ENCODE measurements around the gene ZNF561. TPM values are rescaled to one million over a fixed set of nuclear protein-coding genes. Genes with fewer than 3 reads are reported as not detected.
"Not testable (repeated sequence)": the region's sequence is repeated elsewhere in the genome, so short reads cannot be mapped to it uniquely, and the experiment has no call there.

ZNF561 gene
- polyA plus RNA-seq, 3 donors: 11.0 to 14.3 (median 12.5) TPM

DNA sequence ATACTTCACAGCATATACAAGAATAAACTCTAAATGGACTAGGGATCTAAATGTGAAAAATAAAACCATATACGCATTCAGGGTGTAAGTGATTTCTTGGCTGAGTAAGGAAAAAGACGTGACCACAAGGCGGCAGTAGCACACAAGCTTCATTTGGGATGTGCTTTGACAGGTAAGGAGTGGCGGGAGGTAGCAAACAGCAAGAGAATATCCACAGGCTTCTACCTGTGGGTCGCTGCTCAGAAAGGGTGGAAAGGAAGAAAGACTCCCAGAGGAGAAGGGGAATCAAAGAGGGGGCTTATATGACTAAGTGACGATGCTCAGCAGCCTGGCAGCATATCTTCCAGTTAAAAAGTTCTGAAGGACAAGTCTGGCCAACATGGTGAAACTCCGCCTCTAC lies 34.3 kb downstream of the ZNF561 start:
- Histone ChIP-seq H4K20me1 (ENCODE audit: insufficient read depth, low read length) (no peaks in the 10 kb centered on the region), H3K27me3 (ENCODE audit: control insufficient read depth in 2 of 2, insufficient read depth in 2 of 2, low read length in 2 of 2) (peaks cover 0 to 2% of the 10 kb centered on the region in 2 donors), H3K9me3 (replicated peaks in 1 of 2; ENCODE audit: control insufficient read depth in 1 of 2, insufficient read depth in 1 of 2, low read length in 2 of 2) (peaks cover 0 to 5% of the 10 kb centered on the region in 2 donors), H3K4me3 (replicated peaks in 1 of 3; ENCODE audit: low read depth in 2 of 3, low read length in 3 of 3) (no peak overlapping the region), H3K36me3 (replicated peaks in 1 of 2; ENCODE audit: control insufficient read depth in 1 of 2, insufficient read depth in 2 of 2, low read length in 2 of 2) (peaks cover 0 to 7% of the 10 kb centered on the region in 2 donors), H3K27ac (ENCODE audit: low read depth in 1 of 2, low read length in 2 of 2) (no peak overlapping the region), H3K4me2 (replicated peaks; ENCODE audit: extremely low read depth, low read length, poor library complexity, severe bottlenecking) (no peak overlapping the region), H2AFZ (ENCODE audit: insufficient read depth, low read depth, low read length, poor library complexity, severe bottlenecking) (peak overlapping the region; percentile 21), H3K9ac (ENCODE audit: insufficient read depth, low read length, poor library complexity, severe bottlenecking) (no peak overlapping the region), H3K4me1 (ENCODE audit: control insufficient read depth in 1 of 2, insufficient read depth in 2 of 2, low read length in 2 of 2) (peaks cover 10 to 17% of the 10 kb centered on the region in 2 donors), H3K79me2 (ENCODE audit: insufficient read depth, low read length) (peaks cover 29% of the 10 kb centered on the region)
- Mint-ChIP-seq H3K27me3 (ENCODE audit: low read depth in 3 of 3) (peaks cover 11 to 12% (median 11%) of the 10 kb centered on the region in 3 donors), H3K4me1 (peaks cover 16% of the 10 kb centered on the region), H3K36me3 (peaks cover 5 to 6% of the 10 kb centered on the region in 2 donors), H3K9me3 (peaks cover 3 to 13% (median 6%) of the 10 kb centered on the region in 7 donors), H3K27ac (no peak overlapping the region), H3K4me3 (peak overlapping the region in 1 of 2 donors; percentile 44)
- DNase-seq: peak; percentile 38 to 57 (median 52)
- TF ChIP-seq CTCF (IDR thresholded peaks at IDR 0.05): peak; percentile 72
- intact Hi-C loops (cut with micrococcal nuclease): loop anchor here (2.0 to 10.0 kb wide), 6 partner anchors 36 to 452 kb away; partner anchors contain the start of genes ZNF317 (in 1 of the 2) and ZNF561 (in 1 of the 2)
- WGBS (ENCODE audit: insufficient coverage): 6% methylated on average over 5 of the region's 7 CpGs

DNA sequence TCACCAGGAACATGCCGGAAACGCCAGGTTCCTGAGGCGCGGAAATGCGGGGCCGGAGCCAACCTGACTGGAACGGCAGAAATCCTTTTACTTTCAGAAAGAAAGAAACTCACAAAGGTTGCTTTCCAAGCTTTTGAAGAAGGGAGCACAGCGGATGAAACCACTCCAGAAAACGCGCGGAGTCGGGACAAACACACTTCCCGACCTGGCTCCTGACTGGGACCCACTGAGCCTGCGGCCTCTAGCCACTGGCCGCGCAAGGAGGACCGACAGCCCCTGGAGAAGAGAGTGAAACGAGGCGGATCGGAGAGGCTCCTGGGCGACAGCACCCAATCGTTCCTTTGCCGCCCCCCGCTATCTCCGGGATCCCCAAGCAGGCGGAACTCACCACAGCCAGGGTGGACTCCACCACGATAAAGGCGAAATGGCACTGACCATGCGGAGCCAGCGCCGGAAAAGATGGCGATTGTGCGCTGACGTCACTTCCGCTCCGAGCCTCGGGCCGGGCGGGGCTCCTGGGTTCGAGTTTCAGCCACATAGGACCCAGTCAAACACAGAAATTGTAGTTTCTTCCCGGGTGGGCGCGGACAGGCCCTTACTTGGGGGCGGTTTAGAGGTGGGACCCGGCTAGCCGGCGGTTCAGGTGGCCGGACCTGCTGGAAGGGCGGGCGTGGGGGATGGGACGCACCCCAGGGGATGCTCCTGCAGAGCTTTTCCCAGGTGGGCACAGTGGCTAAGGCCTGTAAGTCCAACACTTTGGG lies 36.8 kb downstream of the ZNF561 start, which contains the start of gene ZNF121:
ZNF121 (minus strand) TSS at position 432 of the 761 bp plus-strand sequence. CDS start 16,407 bp downstream, outside the sequence.
- peak within 1 kb of the TSS; percentile 92 to 98 (median 95) for H3K27ac Mint-ChIP-seq
- no peak for TF ChIP-seq CTCF (IDR thresholded peaks at IDR 0.05)
- peaks cover 54% of the 10 kb centered on the region for H3K79me2 ChIP-seq (ENCODE audit: insufficient read depth, low read length)
- H3K4me3 Mint-ChIP-seq: peak within 1 kb of the TSS; percentile 93 to 96
- H3K27me3 Mint-ChIP-seq (ENCODE audit: low read depth in 3 of 3): peaks cover 4 to 11% (median 7%) of the 10 kb centered on the region in 3 donors
- H3K4me1 ChIP-seq (ENCODE audit: control insufficient read depth in 1 of 2, insufficient read depth in 2 of 2, low read length in 2 of 2): peaks cover 10 to 17% of the 10 kb centered on the region in 2 donors
- peaks cover 16% of the 10 kb centered on the region for H3K4me1 Mint-ChIP-seq
- H3K9me3 ChIP-seq (replicated peaks in 1 of 2; ENCODE audit: control insufficient read depth in 1 of 2, insufficient read depth in 1 of 2, low read length in 2 of 2): peaks cover 16 to 21% of the 10 kb centered on the region in 2 donors
- DNase-seq: peak; percentile 78 to 80 (median 79)
- H3K27ac ChIP-seq (ENCODE audit: low read depth in 1 of 2, low read length in 2 of 2): peak within 1 kb of the TSS; percentile 84 to 91
- no peaks in the 10 kb centered on the region for H3K27me3 ChIP-seq (ENCODE audit: control insufficient read depth in 2 of 2, insufficient read depth in 2 of 2, low read length in 2 of 2)
- under 1% methylated on average over 48 of the region's 51 CpGs for WGBS (ENCODE audit: insufficient coverage)
- H3K4me3 ChIP-seq (replicated peaks in 1 of 3; ENCODE audit: low read depth in 2 of 3, low read length in 3 of 3): peak within 1 kb of the TSS; percentile 68 to 95 (median 81)
- peak within 1 kb of the TSS; percentile 84 for H3K4me2 ChIP-seq (replicated peaks; ENCODE audit: extremely low read depth, low read length, poor library complexity, severe bottlenecking)
- intact Hi-C loops (cut with micrococcal nuclease): loop anchor here (2.0 to 10.0 kb wide), 5 partner anchors 37 to 449 kb away; partner anchors contain the start of genes ZNF266 (in 1 of the 2), ZNF317 (in 1 of the 2) and ZNF561 (in 1 of the 2)
- H4K20me1 ChIP-seq (ENCODE audit: insufficient read depth, low read length): no peaks in the 10 kb centered on the region
- peak within 1 kb of the TSS; percentile 93 for H2AFZ ChIP-seq (ENCODE audit: insufficient read depth, low read depth, low read length, poor library complexity, severe bottlenecking)
- peaks cover 0 to 32% of the 10 kb centered on the region in 2 donors for H3K36me3 ChIP-seq (replicated peaks in 1 of 2; ENCODE audit: control insufficient read depth in 1 of 2, insufficient read depth in 2 of 2, low read length in 2 of 2)
- peak within 1 kb of the TSS; percentile 84 for H3K9ac ChIP-seq (ENCODE audit: insufficient read depth, low read length, poor library complexity, severe bottlenecking)
- peaks cover 16 to 26% of the 10 kb centered on the region in 2 donors for H3K36me3 Mint-ChIP-seq
- peaks cover 14 to 32% (median 23%) of the 10 kb centered on the region in 7 donors for H3K9me3 Mint-ChIP-seq

GRCh38 chr19:9582081-9582725 lies 38.8 kb downstream of the ZNF561 start:
- peaks cover 10 to 17% of the 10 kb centered on the region in 2 donors for H3K4me1 ChIP-seq (ENCODE audit: control insufficient read depth in 1 of 2, insufficient read depth in 2 of 2, low read length in 2 of 2)
- intact Hi-C loops (cut with micrococcal nuclease): loop anchor here (5.0 to 10.0 kb wide), 4 partner anchors 145 to 447 kb away; partner anchors contain the start of genes ZNF266 (in 1 of the 2) and ZNF317 (in 1 of the 2)

More at GRCh38 chr19:9582081-9582725, 38.8 kb downstream of the ZNF561 start:
- not testable (repeated sequence) for H3K4me3 ChIP-seq (replicated peaks in 1 of 3; ENCODE audit: low read depth in 2 of 3, low read length in 3 of 3); H3K27ac ChIP-seq (ENCODE audit: low read depth in 1 of 2, low read length in 2 of 2); H3K4me2 ChIP-seq (replicated peaks; ENCODE audit: extremely low read depth, low read length, poor library complexity, severe bottlenecking); H4K20me1 ChIP-seq (ENCODE audit: insufficient read depth, low read length); H2AFZ ChIP-seq (ENCODE audit: insufficient read depth, low read depth, low read length, poor library complexity, severe bottlenecking); DNase-seq; H3K27me3 Mint-ChIP-seq (ENCODE audit: low read depth in 3 of 3); H3K4me3 Mint-ChIP-seq; H3K9ac ChIP-seq (ENCODE audit: insufficient read depth, low read length, poor library complexity, severe bottlenecking); H3K27me3 ChIP-seq (ENCODE audit: control insufficient read depth in 2 of 2, insufficient read depth in 2 of 2, low read length in 2 of 2)
- Histone ChIP-seq H3K9me3 (replicated peaks in 1 of 2; ENCODE audit: control insufficient read depth in 1 of 2, insufficient read depth in 1 of 2, low read length in 2 of 2) (peaks cover 34 to 37% of the 10 kb centered on the region in 2 donors), H3K36me3 (replicated peaks in 1 of 2; ENCODE audit: control insufficient read depth in 1 of 2, insufficient read depth in 2 of 2, low read length in 2 of 2) (peaks cover 3 to 51% of the 10 kb centered on the region in 2 donors), H3K79me2 (ENCODE audit: insufficient read depth, low read length) (peaks cover 74% of the 10 kb centered on the region)
- H3K9me3 Mint-ChIP-seq: peaks cover 26 to 49% (median 41%) of the 10 kb centered on the region in 7 donors
- H3K27ac Mint-ChIP-seq: peak overlapping the region in 3 of 7 donors; percentile 7 to 58 (median 54)
- WGBS (ENCODE audit: insufficient coverage): 94% methylated on average over 7 of the region's 13 CpGs
- peaks cover 29 to 44% of the 10 kb centered on the region in 2 donors for H3K36me3 Mint-ChIP-seq
- peaks cover 16% of the 10 kb centered on the region for H3K4me1 Mint-ChIP-seq

Measured in CD14-positive monocyte (primary cell).